HEK293 (cell line): ENCODE results near the gene SELENOM.

Experiments used
- ATF2 ChIP-seq: fragments of 450-650 bp; formaldehyde crosslinking; IDR thresholded peaks from 2 replicates; pipeline ENCODE4 v1.5.1; 2016; ENCODE audit warnings: missing biosample characterization, missing genetic modification characterization, low read depth
- CTCF ChIP-seq: fragments of 450-650 bp; formaldehyde crosslinking; IDR thresholded peaks from 2 replicates; pipeline ENCODE4 v1.5.1; 2016; ENCODE audit warnings: missing biosample characterization, missing genetic modification characterization
- SP2 ChIP-seq: fragments of 450-650 bp; formaldehyde crosslinking; IDR thresholded peaks from 2 replicates; pipeline ENCODE4 v1.5.1; 2016; ENCODE audit warnings: missing biosample characterization, missing genetic modification characterization
- SP3 ChIP-seq: fragments of 450-650 bp; formaldehyde crosslinking; IDR thresholded peaks from 2 replicates; pipeline ENCODE4 v1.5.1; 2016; ENCODE audit warnings: missing biosample characterization, missing genetic modification characterization
- ZBTB1 ChIP-seq: fragments of 450-650 bp; formaldehyde crosslinking; IDR thresholded peaks from 2 replicates; pipeline ENCODE4 v1.5.1; 2016; ENCODE audit warnings: missing biosample characterization, missing genetic modification characterization
- ZFP41 ChIP-seq: fragments of 450-650 bp; formaldehyde crosslinking; IDR thresholded peaks from 2 replicates; pipeline ENCODE4 v1.5.1; 2016; ENCODE audit warnings: missing biosample characterization, missing genetic modification characterization, borderline replicate concordance
- ZNF274 ChIP-seq, 2 experiments: fragments of 200-500 bp in 1 of 2; fragments of 450-650 bp in 1 of 2; sonication (Bioruptor generic) in 1 of 2; formaldehyde crosslinking in 1 of 2; IDR thresholded peaks; 2 replicates each; pipeline versions ENCODE4 v1.5.1 to v1.6.1; 2014 to 2016; ENCODE audit warnings: borderline replicate concordance in 1 of 2, inconsistent platforms in 1 of 2, low read length in 1 of 2, missing biosample characterization in 1 of 2, missing genetic modification characterization in 1 of 2
- ZNF292 ChIP-seq: fragments of 450-650 bp; formaldehyde crosslinking; IDR thresholded peaks from 2 replicates; pipeline ENCODE4 v1.5.1; 2016; ENCODE audit warnings: low read depth, missing biosample characterization, missing genetic modification characterization, borderline replicate concordance
- TF ChIP-seq, protein P1 (sequence below): fragments of 450-650 bp; formaldehyde crosslinking; IDR thresholded peaks from 2 replicates; pipeline ENCODE4 v1.5.1; 2016; ENCODE audit warnings: missing biosample characterization, missing genetic modification characterization
- TF ChIP-seq, protein P2 (sequence below): fragments of 450-650 bp; formaldehyde crosslinking; IDR thresholded peaks from 2 replicates; pipeline ENCODE4 v1.5.1; 2016; ENCODE audit warnings: missing biosample characterization, missing genetic modification characterization

DNA sequence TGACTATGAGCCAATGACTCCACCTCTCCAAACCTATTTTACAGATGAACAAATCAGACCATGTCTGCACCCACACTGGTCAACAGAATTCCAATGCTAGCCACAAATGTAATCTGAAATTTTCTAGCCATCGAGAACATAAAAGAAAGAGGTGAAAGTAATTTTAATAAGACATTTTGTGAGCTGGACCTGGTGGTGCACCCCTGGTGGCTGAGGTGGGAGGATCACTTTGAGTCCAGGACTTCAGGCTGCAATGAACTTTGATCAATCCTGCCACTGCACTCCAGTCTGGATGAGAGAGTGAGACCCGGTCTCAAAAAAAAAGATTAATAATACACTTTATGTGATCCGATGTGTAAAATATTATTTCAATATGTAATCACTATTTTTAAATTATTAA, 43.2 kb upstream of the SELENOM start:
- TF ChIP-seq ZNF274 (IDR thresholded peaks at IDR 0.05; ENCODE audit: low read length) (no peak), ZNF274 (tag by site-specific recombination; IDR thresholded peaks at IDR 0.05; ENCODE audit: borderline replicate concordance) (no peak), SP2 (tag by site-specific recombination) (no peak), SP3 (no peak), ATF2 (tag by site-specific recombination) (no peak), ZFP41 (tag by site-specific recombination) (no peak), ZBTB1 (tag by site-specific recombination) (no peak), CTCF (tag by site-specific recombination) (peak; percentile 16; the same call in 1 of the 2 replicates), ZNF292 (tag by site-specific recombination) (no peak)
- TF ChIP-seq, protein P1, sequence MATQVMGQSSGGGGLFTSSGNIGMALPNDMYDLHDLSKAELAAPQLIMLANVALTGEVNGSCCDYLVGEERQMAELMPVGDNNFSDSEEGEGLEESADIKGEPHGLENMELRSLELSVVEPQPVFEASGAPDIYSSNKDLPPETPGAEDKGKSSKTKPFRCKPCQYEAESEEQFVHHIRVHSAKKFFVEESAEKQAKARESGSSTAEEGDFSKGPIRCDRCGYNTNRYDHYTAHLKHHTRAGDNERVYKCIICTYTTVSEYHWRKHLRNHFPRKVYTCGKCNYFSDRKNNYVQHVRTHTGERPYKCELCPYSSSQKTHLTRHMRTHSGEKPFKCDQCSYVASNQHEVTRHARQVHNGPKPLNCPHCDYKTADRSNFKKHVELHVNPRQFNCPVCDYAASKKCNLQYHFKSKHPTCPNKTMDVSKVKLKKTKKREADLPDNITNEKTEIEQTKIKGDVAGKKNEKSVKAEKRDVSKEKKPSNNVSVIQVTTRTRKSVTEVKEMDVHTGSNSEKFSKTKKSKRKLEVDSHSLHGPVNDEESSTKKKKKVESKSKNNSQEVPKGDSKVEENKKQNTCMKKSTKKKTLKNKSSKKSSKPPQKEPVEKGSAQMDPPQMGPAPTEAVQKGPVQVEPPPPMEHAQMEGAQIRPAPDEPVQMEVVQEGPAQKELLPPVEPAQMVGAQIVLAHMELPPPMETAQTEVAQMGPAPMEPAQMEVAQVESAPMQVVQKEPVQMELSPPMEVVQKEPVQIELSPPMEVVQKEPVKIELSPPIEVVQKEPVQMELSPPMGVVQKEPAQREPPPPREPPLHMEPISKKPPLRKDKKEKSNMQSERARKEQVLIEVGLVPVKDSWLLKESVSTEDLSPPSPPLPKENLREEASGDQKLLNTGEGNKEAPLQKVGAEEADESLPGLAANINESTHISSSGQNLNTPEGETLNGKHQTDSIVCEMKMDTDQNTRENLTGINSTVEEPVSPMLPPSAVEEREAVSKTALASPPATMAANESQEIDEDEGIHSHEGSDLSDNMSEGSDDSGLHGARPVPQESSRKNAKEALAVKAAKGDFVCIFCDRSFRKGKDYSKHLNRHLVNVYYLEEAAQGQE (tag by site-specific recombination) = no peak
- TF ChIP-seq, protein P2, sequence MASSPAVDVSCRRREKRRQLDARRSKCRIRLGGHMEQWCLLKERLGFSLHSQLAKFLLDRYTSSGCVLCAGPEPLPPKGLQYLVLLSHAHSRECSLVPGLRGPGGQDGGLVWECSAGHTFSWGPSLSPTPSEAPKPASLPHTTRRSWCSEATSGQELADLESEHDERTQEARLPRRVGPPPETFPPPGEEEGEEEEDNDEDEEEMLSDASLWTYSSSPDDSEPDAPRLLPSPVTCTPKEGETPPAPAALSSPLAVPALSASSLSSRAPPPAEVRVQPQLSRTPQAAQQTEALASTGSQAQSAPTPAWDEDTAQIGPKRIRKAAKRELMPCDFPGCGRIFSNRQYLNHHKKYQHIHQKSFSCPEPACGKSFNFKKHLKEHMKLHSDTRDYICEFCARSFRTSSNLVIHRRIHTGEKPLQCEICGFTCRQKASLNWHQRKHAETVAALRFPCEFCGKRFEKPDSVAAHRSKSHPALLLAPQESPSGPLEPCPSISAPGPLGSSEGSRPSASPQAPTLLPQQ (tag by site-specific recombination) = no peak
